ENCODE results near the gene SH2D3C. TPM values are rescaled to one million over a fixed set of nuclear protein-coding genes. Genes with fewer than 3 reads are reported as not detected.
A peak's percentile ranks its signal among the peaks of the same experiment; 100 is the strongest.

The SH2D3C gene
- total and polyA plus RNA-seq, 9 of the 15 experiments (the other 6 are each of a cell fraction or from before 2014, with no cell fraction given) = 0.03 to 1.2 (median 0.22) TPM; not detected in 1

DNA sequence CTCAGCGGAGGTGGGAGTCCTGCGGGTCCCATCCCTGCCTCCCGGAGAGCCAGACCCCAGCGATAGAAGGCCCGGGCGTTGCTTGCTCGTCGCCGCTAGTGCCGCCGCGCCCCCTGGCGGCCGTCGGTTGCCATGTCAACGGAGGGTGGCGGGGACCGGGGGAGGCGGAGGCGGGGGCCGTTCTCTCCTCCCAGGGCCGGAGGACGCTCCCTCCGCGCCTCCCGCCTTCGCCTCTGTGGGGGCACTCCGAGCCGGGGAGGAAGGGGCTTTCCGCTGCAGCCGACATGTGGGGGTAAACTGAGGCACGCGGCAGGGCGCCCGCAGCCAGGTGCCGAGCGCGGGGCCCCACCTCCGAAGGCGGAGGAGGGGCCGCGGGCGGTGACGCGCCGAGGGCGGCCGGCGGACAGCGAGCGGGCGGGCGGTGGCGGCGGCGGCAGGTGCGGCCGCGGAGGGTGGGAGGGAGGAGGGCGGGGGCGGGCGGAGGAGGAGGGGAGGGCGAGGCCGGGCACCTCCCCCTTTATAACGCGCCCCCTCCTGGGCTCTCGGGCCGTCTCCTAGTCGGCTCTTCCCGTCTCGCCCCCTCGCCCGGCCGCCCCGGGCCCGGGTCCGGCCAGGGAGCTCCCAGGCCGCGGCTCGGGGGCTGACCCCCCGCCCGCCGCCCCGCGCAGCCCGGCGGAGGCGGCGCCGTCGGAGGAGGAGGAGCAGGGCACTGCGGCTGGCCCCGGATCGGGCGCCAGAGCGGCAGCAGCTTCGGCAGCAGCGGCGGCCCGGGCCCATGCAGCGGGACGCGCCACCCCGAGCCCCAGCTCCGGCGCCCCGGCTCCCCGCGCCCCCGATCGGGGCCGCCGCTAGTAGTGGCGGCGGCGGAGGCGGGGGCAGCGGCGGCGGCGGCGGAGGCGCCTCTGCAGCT is 6.8 kb upstream of the SH2D3C start (continued):
- TF ChIP-seq GATAD2A (IDR thresholded peaks at IDR 0.05) (0 out of 2 replicates have a peak, but pooled peaks have one; percentile 18), CREB1 (IDR thresholded peaks at IDR 0.05) (no peak; the same call in 1 of the 2 replicates), CREB1 (CRISPR knock-in tag; IDR thresholded peaks at IDR 0.05) (peak; percentile 76), FOXP1 (CRISPR knock-in tag; IDR thresholded peaks at IDR 0.05) (0 out of 2 replicates have a peak, but pooled peaks have one; percentile 16), EZH2 (IDR thresholded peaks at IDR 0.05; ENCODE audit: borderline replicate concordance, low read depth, low read length) (no peak), EGR1 (conservative IDR thresholded peaks at IDR 0.05) (peak; percentile 96), CBFA2T3 (IDR thresholded peaks at IDR 0.05) (0 out of 2 replicates have a peak, but pooled peaks have one; percentile 2), ZNF395 (CRISPR knock-in tag; IDR thresholded peaks at IDR 0.05) (peak; percentile 23; the same call in 1 of the 2 replicates), HDAC2 (IDR thresholded peaks at IDR 0.05) (no peak), CAMTA2 (CRISPR knock-in tag; conservative IDR thresholded peaks at IDR 0.05) (no peak), RAD21 (CRISPR knock-in tag; conservative IDR thresholded peaks at IDR 0.05 in 1 of 2, IDR thresholded peaks at IDR 0.05 in 1 of 2) (peak; percentile 85 to 92), KDM5B (IDR thresholded peaks at IDR 0.05; ENCODE audit: insufficient replicate concordance, low read depth, low read length) (no peak), ZFX (CRISPR knock-in tag; IDR thresholded peaks at IDR 0.05) (peak; percentile 51), CREM (IDR thresholded peaks at IDR 0.05; ENCODE audit: low read depth) (peak; percentile 53; the same call in 1 of the 2 replicates), ESRRA (IDR thresholded peaks at IDR 0.05; ENCODE audit: borderline replicate concordance, low read depth) (no peak), HIVEP1 (CRISPR knock-in tag; IDR thresholded peaks at IDR 0.05) (no peak), MXI1 (IDR thresholded peaks at IDR 0.05; ENCODE audit: low read depth, low read length) (0 out of 2 replicates have a peak, but pooled peaks have one; percentile 30), ZNF639 (CRISPR knock-in tag; conservative IDR thresholded peaks at IDR 0.05 in 1 of 2, IDR thresholded peaks at IDR 0.05 in 1 of 2) (peak in 1 of 2 experiments; percentile 94; a peak in 2 of 4 replicates), POLR2G (IDR thresholded peaks at IDR 0.05; ENCODE audit: low read depth, low read length) (peak; percentile 65), ADNP (tag; IDR thresholded peaks at IDR 0.05) (no peak)
- TF ChIP-seq, protein P1, sequence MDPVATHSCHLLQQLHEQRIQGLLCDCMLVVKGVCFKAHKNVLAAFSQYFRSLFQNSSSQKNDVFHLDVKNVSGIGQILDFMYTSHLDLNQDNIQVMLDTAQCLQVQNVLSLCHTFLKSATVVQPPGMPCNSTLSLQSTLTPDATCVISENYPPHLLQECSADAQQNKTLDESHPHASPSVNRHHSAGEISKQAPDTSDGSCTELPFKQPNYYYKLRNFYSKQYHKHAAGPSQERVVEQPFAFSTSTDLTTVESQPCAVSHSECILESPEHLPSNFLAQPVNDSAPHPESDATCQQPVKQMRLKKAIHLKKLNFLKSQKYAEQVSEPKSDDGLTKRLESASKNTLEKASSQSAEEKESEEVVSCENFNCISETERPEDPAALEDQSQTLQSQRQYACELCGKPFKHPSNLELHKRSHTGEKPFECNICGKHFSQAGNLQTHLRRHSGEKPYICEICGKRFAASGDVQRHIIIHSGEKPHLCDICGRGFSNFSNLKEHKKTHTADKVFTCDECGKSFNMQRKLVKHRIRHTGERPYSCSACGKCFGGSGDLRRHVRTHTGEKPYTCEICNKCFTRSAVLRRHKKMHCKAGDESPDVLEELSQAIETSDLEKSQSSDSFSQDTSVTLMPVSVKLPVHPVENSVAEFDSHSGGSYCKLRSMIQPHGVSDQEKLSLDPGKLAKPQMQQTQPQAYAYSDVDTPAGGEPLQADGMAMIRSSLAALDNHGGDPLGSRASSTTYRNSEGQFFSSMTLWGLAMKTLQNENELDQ (CRISPR knock-in tag; IDR thresholded peaks at IDR 0.05; ENCODE audit: borderline replicate concordance) = no peak

Measured in K562 (cell line).